Adrenal gland (tissue), 5 donors: Measurements from ENCODE around the gene IPCEF1.

Experiments
- CTCF ChIP-seq, 6 experiments: fragments of 450-650 bp in 4 of 6; fragments of 200-600 bp in 2 of 6; sonication (generic) in 1 of 6; IDR thresholded peaks; 1 replicate in 5 of 6; 2 replicates in 1 of 6; pipeline versions ENCODE4 v1.5.1 to v1.8.0; 2016 to 2021; ENCODE audit warnings: antibody characterized with exemption in 6 of 6, mild to moderate bottlenecking in 2 of 6, moderate library complexity in 1 of 6
- POLR2A ChIP-seq, 2 donors: fragments of 450-650 bp; IDR thresholded peaks; one replicate each; pipeline ENCODE4 v1.6.1; 2017; ENCODE audit warnings: antibody characterized with exemption in 2 of 2, mild to moderate bottlenecking in 2 of 2, moderate library complexity in 1 of 2
- donor health status: DM: no; HTN: no; CAD: no.

GRCh38 chr6:154218787-154219186 lies 137.8 kb downstream of the IPCEF1 start:
- TF ChIP-seq CTCF (IDR thresholded peaks at IDR 0.05) (no peak), POLR2A (IDR thresholded peaks at IDR 0.05) (no peak)
